PC-3 (cell line): ENCODE results near the gene PRRG4. TPM values are rescaled to one million over a fixed set of nuclear protein-coding genes. Genes with fewer than 3 reads are reported as not detected.

Experiments used
- ATAC-seq: fragments of 200-7000 bp; cut with Tn5 transposase; 2 replicates; pipeline ENCODE4 v1.9.1; 2020; ENCODE audit warnings: mild to moderate bottlenecking, moderate library complexity
- BruUV-seq: library from RNA; stranded (reverse); fragments of 400-500 nt; replicated peaks from 2 replicates; lab custom pipeline; 2021; lab: Mats Ljungman, UMichigan
- CTCF ChIA-PET: fragments of 300-600 bp; sonication (Branson Sonifier 250); formaldehyde crosslinking; loops from one replicate; lab custom pipeline; 2022; ENCODE audit warnings: antibody characterized with exemption; lab: Charles Lee
- POLR2A ChIA-PET: fragments of 300-600 bp; sonication (Branson Sonifier 250); formaldehyde crosslinking; loops from one replicate; lab custom pipeline; 2022; ENCODE audit warnings: antibody characterized with exemption; ENCODE audit not compliant: unreplicated experiment; lab: Charles Lee
- DNase-seq: peaks from one replicate; pipeline ENCODE4 v3.0.0-alpha.2; 2015
- H2AFZ ChIP-seq: fragments of 300-600 bp; sonication (generic); 2 replicates; pipeline ENCODE4 v1.6.0; 2016; ENCODE audit warnings: antibody characterized with exemption, low read length
- H3F3A ChIP-seq: fragments of 300-600 bp; sonication (generic); one replicate; pipeline ENCODE4 v1.6.0; 2017; ENCODE audit warnings: antibody characterized with exemption, low read length, control low read depth, mild to moderate bottlenecking; ENCODE audit not compliant: unreplicated experiment
- H3K27ac ChIP-seq: fragments of 300-600 bp; sonication (generic); 2 replicates; pipeline ENCODE4 v1.5.1; 2016; ENCODE audit warnings: mild to moderate bottlenecking, low read length
- H3K27me3 ChIP-seq: fragments of 300-600 bp; sonication (generic); 2 replicates; pipeline ENCODE4 v1.6.1; 2016; ENCODE audit warnings: low read length, mixed read lengths
- H3K36me3 ChIP-seq: fragments of 300-600 bp; sonication (generic); 2 replicates; pipeline ENCODE4 v1.6.1; 2016; ENCODE audit warnings: low read depth, mixed run types, low read length, mixed read lengths
- H3K4me1 ChIP-seq: fragments of 300-600 bp; sonication (generic); 2 replicates; pipeline ENCODE4 v1.5.1; 2016; ENCODE audit warnings: low read length; ENCODE audit not compliant: insufficient read depth
- H3K4me2 ChIP-seq: fragments of 300-600 bp; sonication (generic); 2 replicates; pipeline ENCODE4 v1.6.0; 2016; ENCODE audit warnings: low read length
- H3K4me3 ChIP-seq: fragments of 300-600 bp; sonication (generic); 2 replicates; pipeline ENCODE4 v1.5.1; 2016; ENCODE audit warnings: mild to moderate bottlenecking, low read length, mixed read lengths
- H3K79me2 ChIP-seq: fragments of 300-600 bp; sonication (generic); 2 replicates; pipeline ENCODE4 v1.6.1; 2017; ENCODE audit warnings: low read length, mixed read lengths
- H3K9ac ChIP-seq: fragments of 300-600 bp; sonication (generic); 2 replicates; pipeline ENCODE4 v1.6.0; 2016; ENCODE audit warnings: mild to moderate bottlenecking, low read length
- H3K9me2 ChIP-seq: fragments of 300-600 bp; sonication (generic); replicated peaks from 2 replicates; pipeline ENCODE4 v1.6.1; 2016; ENCODE audit warnings: mixed run types, low read length, mixed read lengths
- H3K9me3 ChIP-seq: fragments of 300-600 bp; sonication (generic); 2 replicates; pipeline ENCODE4 v1.6.1; 2016; ENCODE audit warnings: low read length, mixed read lengths
- H4K20me1 ChIP-seq: fragments of 300-600 bp; sonication (generic); 2 replicates; pipeline ENCODE4 v1.6.1; 2016; ENCODE audit warnings: low read length, mixed read lengths
- EZH2 ChIP-seq: fragments of 300-600 bp; sonication (generic); IDR thresholded peaks from one replicate; pipeline ENCODE4 v1.6.1; 2017; ENCODE audit warnings: antibody characterized with exemption, mild to moderate bottlenecking, low read length; ENCODE audit not compliant: unreplicated experiment
- EZH2phosphoT487 ChIP-seq: fragments of 300-600 bp; sonication (generic); IDR thresholded peaks from 2 replicates; pipeline ENCODE4 v1.6.1; 2018; ENCODE audit warnings: mild to moderate bottlenecking, antibody characterized with exemption, low read length, borderline replicate concordance
- intact Hi-C: fragments of 100-400 bp; cut with micrococcal nuclease; formaldehyde crosslinking; loops from 2 replicates; pipeline ENCODE4 v1.9.0; 2023
- total RNA-seq: library from RNA; depleted of rRNA; stranded (reverse); fragments of >200 nt; gene quantifications from 2 replicates; pipeline ENCODE4 v1.2.3, GENCODE V29; 2014
- TF ChIP-seq, protein P1 (sequence below): fragments of 300-600 bp; sonication (generic); conservative IDR thresholded peaks from 2 replicates; pipeline ENCODE4 v1.5.1; 2017; ENCODE audit warnings: antibody characterized with exemption, low read depth, mild to moderate bottlenecking, low read length

PRRG4 gene
- total RNA-seq, 1 experiment from 2014 or later = 17.9 TPM

DNA sequence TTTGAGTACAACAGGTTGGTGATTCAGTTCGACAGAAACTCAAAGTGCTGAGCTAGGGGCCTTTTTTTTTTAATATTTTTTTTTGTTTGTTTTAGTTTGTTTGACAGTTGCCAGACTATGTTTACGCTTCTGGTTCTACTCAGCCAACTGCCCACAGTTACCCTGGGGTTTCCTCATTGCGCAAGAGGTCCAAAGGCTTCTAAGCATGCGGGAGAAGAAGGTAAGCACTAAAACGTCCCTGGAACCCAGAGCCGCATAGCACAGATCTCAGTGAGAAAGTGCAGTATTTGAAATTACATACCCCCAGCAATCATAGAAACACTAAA lies 649 bp downstream of the PRRG4 start:
- ChIA-PET POLR2A (interaction anchor here (0.6 kb wide), 1 partner anchor 21 kb away, joined by 3 read pairs; no protein-coding TSS in a partner anchor), CTCF (no interaction called here)
- TSS peak; percentile 47 for BruUV-seq
- Histone ChIP-seq H3K27me3 (no peaks in the 10 kb centered on the region), H4K20me1 (no peaks in the 10 kb centered on the region), H3K4me1 (peaks cover 28% of the 10 kb centered on the region), H3K79me2 (peaks cover 30% of the 10 kb centered on the region), H3K9ac (peak overlapping the region; percentile 91), H3K36me3 (peaks cover 3% of the 10 kb centered on the region; the same call in 1 of the 2 replicates), H3K4me3 (peak overlapping the region; percentile 85), H3K4me2 (peak overlapping the region; percentile 99), H3K9me3 (no peaks in the 10 kb centered on the region), H3F3A (no peaks in the 10 kb centered on the region), H2AFZ (peak overlapping the region; percentile 98), H3K27ac (peak overlapping the region; percentile 83), H3K9me2 (no peaks in the 10 kb centered on the region)
- ATAC-seq = peak; percentile 25
- peak; percentile 69 for DNase-seq
- intact Hi-C loops = no loop called here
- no peak for TF ChIP-seq EZH2
- TF ChIP-seq EZH2phosphoT487 = no peak
- TF ChIP-seq, protein P1, sequence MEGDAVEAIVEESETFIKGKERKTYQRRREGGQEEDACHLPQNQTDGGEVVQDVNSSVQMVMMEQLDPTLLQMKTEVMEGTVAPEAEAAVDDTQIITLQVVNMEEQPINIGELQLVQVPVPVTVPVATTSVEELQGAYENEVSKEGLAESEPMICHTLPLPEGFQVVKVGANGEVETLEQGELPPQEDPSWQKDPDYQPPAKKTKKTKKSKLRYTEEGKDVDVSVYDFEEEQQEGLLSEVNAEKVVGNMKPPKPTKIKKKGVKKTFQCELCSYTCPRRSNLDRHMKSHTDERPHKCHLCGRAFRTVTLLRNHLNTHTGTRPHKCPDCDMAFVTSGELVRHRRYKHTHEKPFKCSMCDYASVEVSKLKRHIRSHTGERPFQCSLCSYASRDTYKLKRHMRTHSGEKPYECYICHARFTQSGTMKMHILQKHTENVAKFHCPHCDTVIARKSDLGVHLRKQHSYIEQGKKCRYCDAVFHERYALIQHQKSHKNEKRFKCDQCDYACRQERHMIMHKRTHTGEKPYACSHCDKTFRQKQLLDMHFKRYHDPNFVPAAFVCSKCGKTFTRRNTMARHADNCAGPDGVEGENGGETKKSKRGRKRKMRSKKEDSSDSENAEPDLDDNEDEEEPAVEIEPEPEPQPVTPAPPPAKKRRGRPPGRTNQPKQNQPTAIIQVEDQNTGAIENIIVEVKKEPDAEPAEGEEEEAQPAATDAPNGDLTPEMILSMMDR = no peak

DNA sequence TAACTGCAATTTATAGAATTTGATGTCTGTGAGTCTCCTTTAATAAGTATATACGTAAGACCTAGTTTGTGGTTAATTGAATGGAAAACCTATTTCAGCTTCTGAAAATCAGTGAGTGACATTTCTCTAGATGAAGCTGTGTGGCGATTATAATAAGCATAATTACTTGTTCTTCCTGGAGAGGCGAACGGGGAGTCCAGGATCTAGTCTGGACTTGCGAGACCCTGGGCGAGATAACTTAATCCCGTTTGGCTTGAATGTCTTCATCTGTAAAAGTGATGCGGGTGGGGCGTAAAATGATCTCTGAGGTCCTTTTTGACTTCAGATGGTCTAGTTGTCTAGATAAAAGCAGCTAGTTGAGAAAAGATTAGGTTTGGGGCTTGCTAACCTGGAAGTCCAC lies 1.1 kb downstream of the PRRG4 start:
- ATAC-seq (no peak), DNase-seq (no peak)
- no peaks in the 10 kb centered on the region for H3K27me3 ChIP-seq
- H3K4me2 ChIP-seq = peak overlapping the region; percentile 99
- no TSS peak for BruUV-seq
- no peaks in the 10 kb centered on the region for H3F3A ChIP-seq
- TF ChIP-seq, protein P1 = no peak
- TF ChIP-seq EZH2phosphoT487 (no peak), EZH2 (no peak)
- peak overlapping the region; percentile 85 for H3K4me3 ChIP-seq
- H3K9me2 ChIP-seq = no peaks in the 10 kb centered on the region
- no peaks in the 10 kb centered on the region for H4K20me1 ChIP-seq
- peak overlapping the region; percentile 98 for H2AFZ ChIP-seq
- POLR2A ChIA-PET = interaction anchor here (0.5 to 0.6 kb wide), 2 partner anchors 21 to 906 kb away, joined by 3 to 5 read pairs; no protein-coding TSS in a partner anchor
- intact Hi-C loops = no loop called here
- no peak overlapping the region for H3K27ac ChIP-seq
- CTCF ChIA-PET = no interaction called here
- peak overlapping the region; percentile 91 for H3K9ac ChIP-seq
- H3K79me2 ChIP-seq = peaks cover 31% of the 10 kb centered on the region
- H3K36me3 ChIP-seq = peaks cover 4% of the 10 kb centered on the region; the same call in 1 of the 2 replicates
- peaks cover 23% of the 10 kb centered on the region for H3K4me1 ChIP-seq
- H3K9me3 ChIP-seq = no peaks in the 10 kb centered on the region

DNA sequence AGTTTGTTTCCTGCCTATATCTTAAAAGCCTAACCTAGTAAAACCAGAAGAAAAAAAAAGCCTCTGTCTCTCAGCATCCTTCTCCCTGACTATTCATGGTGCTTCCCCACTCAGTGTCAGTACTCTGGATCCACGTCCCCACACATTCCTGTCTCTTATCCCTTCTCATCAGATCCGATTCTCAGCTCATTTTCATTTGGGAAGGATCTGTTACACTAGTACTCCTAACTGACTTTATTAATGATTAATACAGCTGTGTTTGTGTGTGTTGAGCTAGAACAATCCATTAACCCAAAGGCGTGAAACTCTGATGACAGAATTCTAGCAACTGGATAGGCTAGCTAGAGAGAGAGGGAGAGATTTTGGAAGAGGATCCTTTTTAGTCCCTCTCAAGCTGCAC lies 1.5 kb downstream of the PRRG4 start:
- BruUV-seq = no TSS peak
- H3K27me3 ChIP-seq = no peaks in the 10 kb centered on the region
- ATAC-seq = no peak
- no peaks in the 10 kb centered on the region for H3K9me2 ChIP-seq
- H4K20me1 ChIP-seq = no peaks in the 10 kb centered on the region
- H3K4me1 ChIP-seq = peaks cover 19% of the 10 kb centered on the region
- H3K4me3 ChIP-seq = peak overlapping the region; percentile 85
- H3K9ac ChIP-seq = peak overlapping the region; percentile 91; the same call in 1 of the 2 replicates
- no peak overlapping the region for H3K27ac ChIP-seq
- no peak for DNase-seq
- no peaks in the 10 kb centered on the region for H3K9me3 ChIP-seq
- intact Hi-C loops = no loop called here
- H3K36me3 ChIP-seq = peaks cover 4% of the 10 kb centered on the region; the same call in 1 of the 2 replicates
- TF ChIP-seq, protein P1 = no peak
- no peak for TF ChIP-seq EZH2phosphoT487
- no peak for TF ChIP-seq EZH2
- CTCF ChIA-PET = no interaction called here
- POLR2A ChIA-PET = interaction anchor here (0.5 kb wide), 1 partner anchor 905 kb away, joined by 5 read pairs; no protein-coding TSS in a partner anchor
- H2AFZ ChIP-seq = no peak overlapping the region
- H3F3A ChIP-seq = no peaks in the 10 kb centered on the region
- peak overlapping the region; percentile 99 for H3K4me2 ChIP-seq
- peaks cover 31% of the 10 kb centered on the region for H3K79me2 ChIP-seq
